SW480 (cell line): ENCODE results near the gene RBM12.

Experiments
- DNase-seq: peaks from one replicate; pipeline ENCODE4 v3.0.0-alpha.2; 2016; ENCODE audit warnings: low spot score

The RBM12 gene

DNA sequence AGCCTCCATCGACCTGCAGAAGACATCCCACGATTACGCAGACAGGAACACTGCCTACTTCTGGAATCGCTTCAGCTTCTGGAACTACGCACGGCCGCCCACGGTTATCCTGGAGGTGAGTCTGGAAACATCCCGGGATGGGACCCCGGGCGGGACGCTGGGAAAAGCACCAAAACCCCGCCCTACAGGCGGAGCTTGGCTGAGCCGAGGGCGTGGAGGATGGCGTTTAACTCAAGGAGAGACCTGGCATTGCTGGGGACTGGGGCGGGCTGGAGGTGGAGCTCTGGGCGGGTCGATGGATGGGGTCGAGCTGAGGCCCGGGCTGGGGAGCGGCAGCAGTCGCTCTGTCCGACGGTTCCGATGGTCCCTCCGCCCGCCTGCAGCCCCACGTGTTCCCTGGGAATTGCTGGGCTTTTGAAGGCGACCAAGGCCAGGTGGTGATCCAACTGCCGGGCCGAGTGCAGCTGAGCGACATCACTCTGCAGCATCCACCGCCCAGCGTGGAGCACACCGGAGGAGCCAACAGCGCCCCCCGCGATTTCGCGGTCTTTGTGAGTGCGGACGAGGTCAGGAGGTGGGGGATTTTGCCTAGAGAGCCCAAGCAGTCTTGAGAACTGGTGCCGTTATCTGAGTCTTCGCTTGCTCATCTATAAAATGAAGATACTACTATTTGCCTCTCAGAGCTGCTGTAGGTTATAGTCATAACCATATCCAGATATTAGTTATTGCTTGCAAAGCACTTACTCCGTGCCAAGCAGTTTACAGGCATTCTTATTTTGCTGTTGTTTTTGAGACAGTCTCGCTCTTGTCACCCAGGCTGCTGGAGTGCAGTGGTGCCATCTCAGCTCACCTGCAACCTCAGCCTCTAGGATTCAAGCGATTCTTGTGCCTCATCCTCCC lies 45.3 kb downstream of the RBM12 start:
- peak; percentile 94 for DNase-seq

DNA sequence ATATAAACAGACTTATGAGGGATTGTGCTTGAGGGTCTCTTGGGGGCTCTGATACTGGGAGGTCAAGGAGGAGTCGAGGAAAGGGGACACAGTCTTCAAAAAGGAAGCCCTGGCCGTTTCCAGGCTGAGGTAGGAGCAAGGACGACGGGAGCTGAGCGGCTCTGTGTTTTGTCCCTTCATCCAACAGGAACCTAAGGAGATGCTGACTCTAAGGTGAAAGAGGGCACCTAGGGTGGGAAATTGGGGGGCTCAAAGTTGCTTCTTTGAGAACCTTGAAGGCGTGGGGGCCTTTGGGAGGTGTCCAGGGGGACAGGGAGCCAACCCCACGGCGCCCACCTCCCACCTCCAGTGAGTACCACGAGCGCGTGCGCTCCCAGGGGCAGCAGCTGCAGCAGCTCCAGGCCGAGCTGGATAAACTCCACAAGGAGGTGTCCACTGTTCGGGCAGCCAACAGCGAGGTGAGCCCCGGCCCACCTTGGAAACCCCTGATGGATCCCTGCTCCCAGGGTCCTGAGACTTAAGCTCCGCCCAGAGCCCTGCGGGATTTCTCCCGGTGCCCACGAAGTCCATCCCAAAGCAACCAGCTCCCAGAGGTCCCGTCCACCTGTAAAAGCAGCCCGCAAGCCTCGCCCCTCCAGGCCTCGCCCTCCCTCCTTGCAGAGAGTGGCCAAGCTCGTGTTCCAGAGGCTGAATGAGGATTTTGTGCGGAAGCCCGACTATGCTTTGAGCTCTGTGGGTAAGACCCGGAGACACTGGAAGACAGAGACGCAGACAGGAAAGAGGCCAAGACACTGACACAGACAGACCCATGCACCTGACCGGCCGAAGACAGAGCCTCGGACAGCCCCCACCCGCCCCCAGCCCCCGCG lies 46.2 kb downstream of the RBM12 start:
- DNase-seq = peak; percentile 64

DNA sequence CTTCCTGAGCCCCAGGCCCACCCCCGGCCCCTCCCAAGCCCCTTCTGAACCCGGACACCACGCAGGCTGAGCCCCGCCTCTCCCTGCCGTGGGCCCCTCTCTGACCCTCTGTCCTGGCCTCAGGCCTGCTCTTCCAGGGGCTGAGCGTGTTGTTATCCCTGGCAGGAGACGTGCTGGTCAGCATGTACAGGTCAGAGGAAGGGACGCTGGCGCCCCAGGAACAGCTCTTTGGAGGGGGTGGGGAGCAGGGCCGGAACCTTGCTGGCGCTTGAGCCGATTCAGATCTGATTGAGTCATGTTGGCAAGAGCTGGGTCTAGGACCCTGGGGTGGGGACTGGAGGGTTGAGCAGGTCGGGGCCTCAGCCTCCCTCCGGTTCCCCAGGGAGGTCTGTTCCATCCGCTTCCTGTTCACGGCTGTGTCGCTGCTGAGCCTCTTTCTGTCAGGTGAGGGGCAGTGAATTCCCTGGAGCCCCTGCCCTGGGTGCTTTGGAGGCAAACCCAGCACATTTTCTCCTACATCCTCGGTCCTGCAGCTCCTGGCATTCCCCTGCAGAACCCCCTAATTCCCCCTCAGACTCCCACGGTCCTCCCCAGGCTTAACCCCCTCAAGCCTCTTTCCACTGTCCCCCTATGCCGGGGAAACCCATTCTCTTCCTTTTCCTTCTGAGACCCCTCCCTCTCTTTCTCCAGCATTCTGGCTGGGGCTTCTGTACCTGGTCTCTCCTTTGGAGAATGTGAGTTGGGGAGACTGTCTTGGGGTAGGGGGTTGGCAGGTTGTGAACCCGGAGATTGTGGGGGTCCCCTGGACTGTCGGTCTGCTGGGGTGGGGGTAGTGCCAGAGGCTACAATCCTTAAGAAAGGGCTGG lies 47.1 kb downstream of the RBM12 start:
- peak; percentile 77 for DNase-seq

DNA sequence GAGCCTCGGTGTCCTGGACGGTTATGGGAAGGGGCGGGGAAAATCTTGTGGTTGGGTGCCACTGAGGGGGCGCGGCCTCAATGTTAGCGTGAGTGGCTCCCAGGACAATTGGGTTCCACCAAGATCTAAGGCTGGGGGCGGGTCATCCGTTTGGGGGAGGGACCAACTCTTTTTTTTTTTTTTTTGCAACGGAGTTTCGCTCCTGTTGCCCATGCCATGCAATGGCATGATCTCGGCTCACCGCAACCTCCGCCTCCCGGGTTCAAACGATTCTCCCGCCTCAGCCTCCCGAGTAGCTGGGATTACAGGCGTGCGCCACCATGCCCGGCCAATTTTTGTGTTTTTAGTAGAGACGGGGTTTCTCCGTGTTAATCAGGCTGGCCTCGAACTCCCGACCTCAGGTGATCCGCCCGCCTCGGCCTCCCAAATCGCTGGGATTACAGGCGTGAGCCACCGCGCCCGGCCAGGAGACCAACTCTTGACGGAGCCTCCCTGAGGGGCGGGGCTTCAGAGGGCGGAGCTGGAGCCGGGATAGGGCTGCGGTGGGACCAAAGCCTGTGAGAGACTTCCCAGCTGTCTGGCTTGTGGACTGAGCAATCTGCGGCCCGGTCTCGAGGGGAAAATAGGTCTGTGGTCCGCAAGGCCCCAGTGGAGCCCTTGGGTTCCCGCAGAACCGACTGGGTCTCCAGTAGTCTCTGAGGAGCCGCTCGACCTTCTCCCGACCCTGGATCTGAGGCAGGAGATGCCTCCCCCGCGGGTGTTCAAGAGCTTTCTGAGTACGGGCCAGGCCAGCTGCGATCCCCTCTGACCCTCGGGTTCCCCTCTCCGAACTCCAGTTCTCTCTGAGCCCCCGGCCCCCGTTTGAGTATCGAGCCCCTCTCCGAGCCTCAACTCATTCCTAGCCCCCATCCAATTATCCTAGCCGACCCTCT lies 48.0 kb downstream of the RBM12 start:
- peak; percentile 100 for DNase-seq

DNA sequence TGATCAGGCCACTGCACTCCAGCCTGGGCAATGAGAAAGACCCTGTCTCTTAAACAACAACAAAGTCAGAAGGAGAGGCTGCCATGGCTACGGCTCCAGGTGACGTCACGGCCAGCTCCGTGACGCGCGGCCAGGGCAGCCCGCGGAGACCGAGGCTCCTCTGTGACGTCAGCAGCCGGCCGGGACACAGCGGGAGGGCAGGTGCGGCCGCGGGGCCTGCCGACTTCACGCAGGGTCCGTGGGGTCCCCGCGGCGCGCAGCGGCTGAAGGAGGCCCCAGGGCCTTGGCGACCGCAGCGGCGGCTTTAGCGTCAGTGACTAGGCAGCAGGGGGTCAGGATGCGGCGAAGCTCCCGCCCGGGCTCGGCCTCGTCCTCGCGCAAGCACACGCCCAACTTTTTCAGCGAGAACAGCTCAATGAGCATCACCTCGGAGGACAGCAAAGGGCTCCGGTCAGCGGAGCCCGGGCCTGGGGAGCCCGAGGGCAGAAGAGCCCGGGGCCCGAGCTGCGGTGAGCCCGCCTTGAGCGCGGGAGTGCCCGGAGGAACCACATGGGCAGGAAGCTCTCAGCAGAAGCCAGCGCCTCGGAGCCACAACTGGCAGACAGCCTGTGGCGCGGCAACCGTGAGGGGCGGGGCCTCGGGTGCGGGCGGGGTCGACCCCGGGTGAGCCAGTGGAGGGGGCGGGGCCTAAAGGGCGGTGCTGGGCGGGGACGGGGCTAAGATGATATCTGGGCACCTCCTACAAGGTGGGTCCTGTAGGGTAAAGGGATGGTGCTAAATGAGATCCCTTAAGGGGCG lies 48.8 kb downstream of the RBM12 start, which contains the start of gene SPAG4:
Gene SPAG4 (plus strand): TSS at position 163 of the 798 bp plus-strand sequence. CDS start 175 bp downstream, at position 338.
- DNase-seq = no peak

DNA sequence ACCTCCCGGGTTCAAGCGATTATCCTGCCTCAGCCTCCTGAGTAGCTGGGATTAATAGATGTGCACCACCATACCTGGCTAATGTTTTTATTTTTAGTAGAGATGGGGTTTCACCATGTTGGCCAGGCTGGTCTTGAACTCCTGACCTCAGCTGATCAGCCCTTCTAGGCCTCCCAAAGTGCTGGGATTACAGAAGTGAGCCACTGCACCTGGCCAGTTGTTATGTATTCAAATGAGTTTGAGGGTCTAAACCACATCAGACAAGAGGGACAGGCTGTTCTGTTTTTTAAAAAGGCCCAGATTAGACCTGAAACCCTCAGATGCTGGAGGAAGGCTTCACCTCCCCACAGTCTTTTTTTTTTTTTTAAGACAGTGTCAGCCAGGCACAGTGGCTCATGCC lies 53.2 kb downstream of the RBM12 start:
- DNase-seq = no peak

DNA sequence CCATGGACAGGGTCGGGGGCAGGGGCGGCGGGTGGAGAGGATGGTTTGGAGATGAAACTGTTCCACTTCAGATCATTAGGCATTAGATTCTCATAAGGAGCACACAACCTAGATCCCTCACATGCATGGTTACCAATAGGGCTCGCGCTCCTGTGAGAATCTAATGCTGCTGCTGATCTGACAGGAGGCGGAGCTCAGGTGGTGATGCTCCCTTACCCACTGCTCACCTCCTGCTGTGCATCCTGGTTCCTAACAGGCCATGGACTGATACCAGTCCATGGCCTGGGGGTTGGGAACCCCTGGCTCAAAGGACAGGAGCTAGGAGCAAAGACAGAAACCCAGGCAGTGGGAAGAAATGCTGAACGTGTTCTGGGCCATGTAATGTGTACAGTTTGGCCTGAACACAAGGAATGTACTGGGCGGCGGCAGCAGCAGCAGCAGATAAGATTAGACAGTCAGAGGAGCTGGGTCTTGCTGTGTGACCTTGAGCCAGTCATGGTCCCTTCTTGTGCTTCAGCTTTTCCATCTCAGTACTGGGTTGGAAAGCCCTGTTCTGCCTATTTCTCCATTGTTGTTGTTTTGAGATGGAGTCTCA lies 53.8 kb downstream of the RBM12 start:
- DNase-seq = no peak

DNA sequence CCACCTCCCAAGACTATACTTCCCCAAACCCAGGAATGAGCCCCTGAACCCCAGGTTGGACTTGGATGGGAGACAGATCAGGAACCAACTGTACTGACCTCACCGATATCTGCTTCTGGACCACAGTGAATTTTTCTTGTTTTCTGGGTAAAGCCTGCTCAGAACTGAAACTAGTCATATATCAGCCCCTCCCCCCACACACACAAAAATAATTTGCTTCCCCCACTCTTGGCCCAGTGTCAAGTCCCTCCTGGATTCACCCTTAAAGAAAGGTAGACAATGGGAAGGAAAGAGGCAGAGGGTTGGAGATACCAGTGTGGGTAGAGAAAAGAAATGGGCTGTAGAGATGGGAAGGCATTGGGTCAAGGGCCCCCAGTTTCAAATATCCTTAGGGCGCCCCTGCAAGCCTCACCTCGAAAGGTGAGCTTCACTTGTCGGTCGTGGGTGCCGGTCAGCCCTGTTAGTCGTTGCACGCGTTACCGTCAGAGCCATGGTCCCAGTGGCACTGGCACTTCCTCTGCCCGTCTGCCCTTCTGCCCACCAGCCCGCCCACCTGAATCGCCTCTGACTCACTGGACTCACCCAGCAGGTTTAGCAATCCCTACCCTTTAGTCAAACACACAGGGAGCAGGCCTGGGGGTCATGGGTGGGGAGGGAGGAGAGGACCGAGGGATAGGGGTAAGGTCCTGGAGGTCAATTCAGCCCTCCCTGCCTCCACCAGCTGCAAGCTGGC lies 57.5 kb downstream of the RBM12 start:
- DNase-seq = no peak

DNA sequence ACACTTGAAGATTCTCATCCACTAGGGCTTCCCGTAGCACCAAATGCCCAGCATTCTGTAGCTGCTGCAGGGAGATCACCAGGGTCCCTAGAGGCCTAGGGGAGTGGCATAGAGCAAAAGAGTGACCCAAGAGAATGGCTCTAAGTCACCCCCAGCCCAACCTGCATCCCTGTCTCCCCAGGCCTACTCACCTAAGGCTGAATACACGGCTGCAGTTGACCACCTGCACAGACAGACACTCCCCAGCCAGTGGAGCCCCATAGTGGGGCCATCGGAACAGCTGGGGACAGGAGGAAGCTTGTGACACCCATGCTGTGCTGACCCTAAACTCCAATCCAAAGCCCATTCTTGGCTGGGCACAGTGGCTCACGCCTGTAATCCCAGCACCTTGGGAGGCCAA lies 58.6 kb downstream of the RBM12 start:
- no peak for DNase-seq

DNA sequence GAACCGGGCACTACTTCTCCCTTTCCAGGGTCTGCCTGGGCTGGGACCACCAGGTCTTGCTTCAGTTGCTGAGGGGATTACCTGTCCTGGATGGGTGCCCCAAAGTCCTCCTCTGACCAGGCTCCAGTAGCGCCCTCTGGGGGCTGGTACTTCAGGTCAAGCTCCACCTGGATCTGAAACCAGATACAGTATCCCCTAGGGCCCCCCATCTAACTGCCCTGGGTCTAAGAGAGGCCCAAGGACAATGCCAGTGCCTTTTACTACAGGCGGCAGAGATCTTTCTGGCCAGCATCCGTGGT lies 60.3 kb downstream of the RBM12 start:
- DNase-seq = peak; percentile 53

DNA sequence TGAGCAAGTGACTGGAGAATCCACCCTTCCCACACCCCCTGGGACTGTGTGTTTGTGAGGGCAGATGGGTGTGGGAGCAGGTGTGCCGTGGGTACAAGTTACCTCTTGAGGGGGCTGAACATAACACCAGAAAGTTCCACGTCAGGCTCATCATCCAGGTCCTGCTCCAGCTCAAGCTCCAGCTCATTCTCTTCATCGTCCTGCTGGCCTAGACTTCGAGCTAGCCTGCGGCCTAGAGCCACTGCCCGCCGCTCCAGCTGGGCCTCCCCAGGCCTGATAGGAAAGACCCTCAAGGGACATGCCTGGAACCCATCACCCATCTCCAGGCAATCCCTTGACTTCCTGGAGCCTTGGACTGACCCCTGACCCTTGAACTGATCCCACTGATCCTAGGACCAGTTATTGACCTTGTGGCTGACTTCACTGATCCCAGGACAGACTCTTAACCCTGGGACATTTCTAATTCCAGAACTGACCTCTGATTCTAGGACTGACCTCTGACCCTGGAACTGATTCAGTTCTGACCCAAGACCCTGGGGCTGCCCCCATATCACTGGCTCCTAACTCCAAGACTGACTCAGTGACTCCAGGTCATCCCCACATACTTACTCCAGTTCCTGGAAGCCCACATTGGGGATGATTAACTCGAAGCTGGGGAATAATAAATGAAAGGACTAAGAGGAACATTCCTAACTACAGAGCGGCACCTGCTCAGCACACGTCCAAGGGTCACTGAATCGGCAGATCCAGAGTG lies 60.8 kb downstream of the RBM12 start:
- DNase-seq = no peak

DNA sequence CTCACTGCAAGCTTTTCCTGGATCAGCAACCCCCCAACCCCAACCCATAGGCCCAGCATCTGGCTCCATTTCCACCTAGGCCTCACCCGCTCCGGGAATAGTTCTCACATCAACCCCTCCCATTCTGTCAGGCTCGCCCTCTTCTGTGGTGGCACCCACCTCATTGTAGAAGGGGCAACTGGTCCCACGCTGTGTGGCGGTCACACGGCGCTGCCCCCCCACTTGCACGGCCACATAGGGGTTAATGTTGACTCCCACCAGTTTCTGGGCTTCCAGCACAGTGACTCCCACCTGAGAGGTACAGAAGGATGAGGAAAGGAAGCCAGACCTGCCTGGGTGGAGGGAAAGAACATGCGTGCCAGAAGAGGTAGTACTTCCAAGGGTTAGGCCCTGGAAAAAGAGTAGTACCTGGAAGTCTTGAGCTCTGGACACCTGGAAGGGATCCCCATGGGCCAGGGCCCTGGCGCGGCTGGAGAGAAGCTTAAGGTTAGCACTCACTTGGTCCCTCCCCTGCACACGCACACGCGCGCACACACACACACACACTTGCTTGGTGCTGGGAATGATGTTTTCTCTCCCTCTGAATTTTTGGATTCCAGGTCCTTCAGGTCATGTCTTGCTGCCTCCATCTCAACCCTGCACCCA lies 61.7 kb downstream of the RBM12 start:
- no peak for DNase-seq

DNA sequence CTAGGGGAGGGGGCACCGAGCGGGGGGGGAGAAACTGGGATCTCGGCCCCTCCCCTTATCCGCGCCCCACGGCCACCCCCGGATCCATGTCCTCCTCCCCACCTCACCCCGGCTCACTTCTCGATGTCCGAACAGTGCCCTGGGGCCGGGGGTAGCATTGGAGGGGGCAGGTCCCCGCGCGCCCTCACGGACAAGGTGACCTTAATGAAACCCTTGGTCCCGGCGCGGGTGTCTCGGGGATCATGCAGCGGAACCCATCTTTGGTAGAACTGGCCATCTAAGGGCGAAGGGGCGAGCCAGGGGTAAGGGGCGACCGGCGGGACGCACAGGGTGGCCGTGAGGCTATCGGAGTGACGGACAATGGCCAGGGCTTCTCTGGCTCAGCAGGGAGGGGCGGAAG lies 62.7 kb downstream of the RBM12 start:
- DNase-seq = no peak

DNA sequence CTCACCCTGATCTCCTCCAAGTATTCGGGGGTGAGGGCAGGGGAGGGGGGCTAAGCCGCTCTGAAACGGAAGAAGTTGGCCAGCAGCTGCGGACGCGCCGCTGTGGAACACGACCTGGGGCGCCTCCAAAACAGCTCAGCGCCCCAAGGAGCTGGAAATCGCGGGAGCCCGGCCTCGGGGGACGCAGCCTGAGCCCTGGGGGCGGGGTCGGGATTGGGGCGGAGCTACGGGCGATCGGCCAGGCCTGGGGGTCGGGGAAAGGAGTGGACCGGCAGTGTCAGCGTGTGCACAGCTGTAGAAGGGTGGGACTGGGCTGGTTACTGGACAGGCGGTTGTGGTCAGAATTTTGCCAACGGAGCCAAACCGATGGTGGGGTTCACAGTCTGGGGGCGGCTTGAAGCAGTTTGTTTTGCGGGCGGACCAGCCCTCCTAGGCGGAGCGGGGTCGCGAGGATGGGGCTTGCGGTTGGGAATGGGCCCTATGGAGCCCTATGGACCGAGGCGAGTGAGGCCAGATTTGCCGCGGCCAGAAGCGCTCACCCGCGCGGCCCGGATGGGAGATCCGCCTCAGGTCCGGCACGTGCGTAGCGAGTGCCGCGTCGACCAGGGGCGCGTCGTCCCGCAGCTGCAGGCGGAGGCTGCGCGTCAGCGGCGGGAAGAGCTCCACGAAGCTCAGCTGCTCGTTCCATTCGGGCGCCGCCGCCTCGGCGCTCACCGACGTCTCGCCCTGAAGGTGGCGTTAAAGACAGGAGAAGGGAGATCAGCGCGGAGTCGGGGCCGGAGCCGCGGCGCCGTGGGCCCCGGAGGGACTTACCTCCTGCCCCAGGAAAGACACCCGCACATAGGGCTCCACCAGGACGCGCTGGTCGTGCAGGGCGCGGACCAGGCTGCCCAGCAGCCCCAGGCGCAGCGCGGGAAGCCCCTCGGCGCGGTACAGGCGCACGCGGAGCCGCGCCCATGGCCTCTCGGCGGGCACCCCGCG lies 63.4 kb downstream of the RBM12 start:
- peak; percentile 78 for DNase-seq

DNA sequence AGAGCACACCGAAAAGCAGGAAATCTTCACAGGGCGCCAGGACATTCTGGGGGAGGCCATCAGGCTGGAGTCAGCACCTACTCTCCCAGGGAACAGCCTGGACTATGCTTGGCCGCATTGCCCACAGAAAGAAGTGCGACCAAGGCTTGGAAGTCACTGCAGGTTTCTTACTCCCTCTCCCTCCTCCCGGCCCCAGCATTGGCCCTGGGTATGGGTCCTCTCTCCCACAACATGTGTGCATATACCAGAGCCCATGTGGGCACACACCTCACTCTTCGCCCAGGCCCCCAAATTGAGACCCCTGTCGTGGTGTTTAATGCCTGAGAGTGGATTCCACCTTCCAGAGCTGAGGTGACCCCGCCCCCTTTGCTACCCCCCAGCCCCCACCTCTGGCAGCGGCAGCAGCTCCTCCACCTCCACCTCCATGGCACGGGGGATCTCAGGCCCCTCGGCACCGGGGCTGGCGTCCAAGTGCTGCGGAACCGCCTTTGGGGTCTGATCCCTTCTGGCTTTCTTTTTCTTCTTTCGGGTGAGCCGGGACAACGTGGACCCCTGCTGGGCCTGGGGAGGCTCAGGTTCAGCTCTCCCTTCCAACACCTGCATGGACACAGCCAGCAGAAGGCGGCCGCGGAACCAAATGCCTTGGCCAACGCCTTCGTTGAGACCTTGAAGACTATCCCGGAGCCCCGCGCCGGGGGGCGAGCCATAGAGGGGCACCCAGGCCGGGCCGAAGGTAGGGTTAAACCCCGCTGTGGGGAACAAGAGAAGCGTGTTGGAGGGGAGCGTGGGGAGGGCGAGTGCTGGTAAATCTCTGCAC lies 64.3 kb downstream of the RBM12 start:
- DNase-seq = no peak

DNA sequence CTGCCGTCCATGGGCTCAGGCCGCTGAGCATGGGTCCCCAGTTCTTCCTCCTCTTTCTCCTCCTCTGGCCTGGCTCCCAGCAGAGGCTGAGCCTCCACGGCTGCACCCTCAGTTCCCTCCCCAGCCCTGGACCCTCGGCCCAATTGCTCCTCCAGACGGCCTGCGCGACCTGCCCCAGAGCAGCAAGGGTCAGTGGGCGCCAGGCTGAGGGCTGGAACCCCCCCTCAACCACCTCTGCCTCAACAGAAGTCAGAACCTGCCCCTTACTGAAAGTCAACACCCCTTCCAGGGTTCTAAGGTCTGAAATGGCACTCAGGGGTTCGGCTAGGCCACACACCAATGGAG lies 65.0 kb downstream of the RBM12 start:
- DNase-seq = no peak
